GM21515 (cell line): ENCODE measurements around the gene ZNF256.

Experiments
- ATAC-seq: cut with Tn5 transposase; IDR thresholded peaks from one replicate; pipeline ENCODE4 v1.9.1; 2021; ENCODE audit not compliant: unreplicated experiment

The ZNF256 gene

DNA sequence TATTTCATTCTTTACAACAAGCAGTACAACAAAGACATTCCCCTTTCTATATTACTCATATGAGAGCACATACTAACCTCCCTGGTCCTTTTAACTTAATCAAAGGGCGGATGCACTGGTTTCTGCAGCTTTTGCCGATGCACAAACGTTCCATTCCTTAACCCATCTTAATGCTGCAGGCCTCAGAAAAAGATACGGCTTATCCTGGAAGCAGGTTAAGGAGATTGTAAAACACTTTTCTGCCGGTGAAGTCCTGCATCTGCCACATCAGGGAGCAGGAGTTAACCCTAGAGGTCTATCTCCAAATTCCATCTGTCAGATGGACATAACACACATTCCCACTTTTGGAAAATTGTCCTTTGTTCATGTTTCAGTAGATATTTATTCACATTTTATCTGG, 47.2 kb downstream of the ZNF256 start:
- ATAC-seq: no peak
